ENCODE data around the gene BABAM2. TPM values are rescaled to one million over a fixed set of nuclear protein-coding genes. Genes with fewer than 3 reads are reported as not detected.

BABAM2 gene
- total RNA-seq, 1 donor from 2014 or later = 58.9 TPM

DNA sequence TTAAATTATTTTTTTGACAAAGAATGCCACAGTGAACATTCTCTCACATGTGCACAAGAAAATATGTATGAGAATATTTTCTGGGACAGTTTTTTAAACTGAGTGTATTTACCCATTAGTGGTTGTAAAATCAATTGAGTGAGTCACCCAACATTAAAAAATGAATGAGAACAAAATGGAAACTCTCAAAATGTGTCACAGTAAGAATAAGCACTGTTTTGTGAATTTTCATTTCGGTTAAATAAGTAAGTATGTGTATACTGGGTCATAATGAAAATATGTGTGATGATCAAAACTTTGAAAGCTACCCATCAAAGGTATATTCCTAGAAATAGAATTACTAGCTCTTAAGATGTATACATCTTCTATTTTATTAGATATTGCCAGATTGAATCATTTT is 11.6 kb downstream of the BABAM2 start:
- TF ChIP-seq, protein P1, sequence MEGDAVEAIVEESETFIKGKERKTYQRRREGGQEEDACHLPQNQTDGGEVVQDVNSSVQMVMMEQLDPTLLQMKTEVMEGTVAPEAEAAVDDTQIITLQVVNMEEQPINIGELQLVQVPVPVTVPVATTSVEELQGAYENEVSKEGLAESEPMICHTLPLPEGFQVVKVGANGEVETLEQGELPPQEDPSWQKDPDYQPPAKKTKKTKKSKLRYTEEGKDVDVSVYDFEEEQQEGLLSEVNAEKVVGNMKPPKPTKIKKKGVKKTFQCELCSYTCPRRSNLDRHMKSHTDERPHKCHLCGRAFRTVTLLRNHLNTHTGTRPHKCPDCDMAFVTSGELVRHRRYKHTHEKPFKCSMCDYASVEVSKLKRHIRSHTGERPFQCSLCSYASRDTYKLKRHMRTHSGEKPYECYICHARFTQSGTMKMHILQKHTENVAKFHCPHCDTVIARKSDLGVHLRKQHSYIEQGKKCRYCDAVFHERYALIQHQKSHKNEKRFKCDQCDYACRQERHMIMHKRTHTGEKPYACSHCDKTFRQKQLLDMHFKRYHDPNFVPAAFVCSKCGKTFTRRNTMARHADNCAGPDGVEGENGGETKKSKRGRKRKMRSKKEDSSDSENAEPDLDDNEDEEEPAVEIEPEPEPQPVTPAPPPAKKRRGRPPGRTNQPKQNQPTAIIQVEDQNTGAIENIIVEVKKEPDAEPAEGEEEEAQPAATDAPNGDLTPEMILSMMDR (IDR thresholded peaks at IDR 0.05; ENCODE audit: borderline replicate concordance) = no peak
- H3K36me3 ChIP-seq = peaks cover 16% of the 10 kb centered on the region
- peaks cover 14% of the 10 kb centered on the region for H3K4me1 ChIP-seq
- H3K9me3 ChIP-seq (replicated peaks) = no peaks in the 10 kb centered on the region
- H3K27ac ChIP-seq (replicated peaks) = no peak overlapping the region
- DNase-seq = no peak
- no peak overlapping the region for H3K4me3 ChIP-seq
- no peaks in the 10 kb centered on the region for H3K27me3 ChIP-seq (ENCODE audit: low read depth)
- intact Hi-C loops (cut with micrococcal nuclease) = no loop called here

DNA sequence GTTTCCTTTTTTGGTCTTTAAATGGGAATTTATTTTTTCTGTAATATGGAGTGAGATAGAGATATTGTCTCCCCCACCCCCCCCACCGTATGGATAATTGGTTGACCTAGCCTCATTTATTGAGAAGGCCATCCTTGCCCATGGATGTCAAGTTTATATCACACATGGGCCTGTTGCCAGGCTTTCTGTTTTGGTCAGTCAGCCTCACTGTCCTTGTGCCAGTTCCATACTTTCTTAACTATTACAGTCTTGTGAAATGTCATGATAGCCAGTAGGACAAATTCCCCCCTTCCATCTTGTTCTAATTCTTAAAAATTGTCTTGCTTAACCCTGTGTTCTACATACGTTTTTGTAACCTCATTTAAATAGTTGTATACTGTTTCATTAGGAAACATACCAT is 12.5 kb downstream of the BABAM2 start:
- Histone ChIP-seq H3K36me3 (peaks cover 10% of the 10 kb centered on the region), H3K27me3 (ENCODE audit: low read depth) (no peaks in the 10 kb centered on the region), H3K4me1 (peaks cover 23% of the 10 kb centered on the region), H3K4me3 (no peak overlapping the region), H3K27ac (replicated peaks) (no peak overlapping the region), H3K9me3 (replicated peaks) (no peaks in the 10 kb centered on the region)
- DNase-seq = no peak
- intact Hi-C loops (cut with micrococcal nuclease) = no loop called here
- TF ChIP-seq, protein P1 (IDR thresholded peaks at IDR 0.05; ENCODE audit: borderline replicate concordance) = no peak

DNA sequence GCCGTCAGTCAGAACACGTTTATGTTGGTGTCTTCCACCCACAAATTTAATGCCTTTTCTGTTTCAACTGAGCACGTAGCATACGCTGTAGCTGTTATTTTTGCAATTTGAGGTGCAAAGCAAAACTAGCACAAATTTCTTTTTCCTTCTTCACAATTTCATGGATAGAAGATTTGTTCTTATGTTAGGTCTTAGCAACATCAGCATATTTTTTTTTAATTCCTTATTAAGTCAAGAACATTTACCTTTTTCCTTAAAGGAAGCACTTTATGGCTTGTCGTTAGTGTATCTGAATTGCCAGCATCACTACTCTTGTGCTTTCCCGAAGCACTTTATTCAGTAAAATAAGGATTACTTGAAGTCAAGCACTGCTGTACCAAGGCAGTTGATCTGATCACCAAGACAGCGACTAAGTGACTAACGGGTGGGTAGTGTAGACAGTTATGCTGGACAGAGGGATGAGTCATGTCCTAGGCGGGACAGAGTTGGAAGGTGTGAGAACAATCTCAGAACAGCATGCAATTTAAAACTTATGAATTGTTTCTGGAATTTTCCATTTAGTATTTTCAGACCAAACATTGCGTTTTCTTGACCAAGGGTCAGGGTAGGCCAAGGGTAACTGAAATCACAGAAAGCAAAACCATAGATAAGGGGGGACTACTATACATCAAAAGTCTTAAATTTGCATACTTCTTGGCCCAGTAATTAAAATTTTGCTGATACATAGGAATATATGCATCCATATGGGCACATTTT is 13.3 kb downstream of the BABAM2 start:
- Histone ChIP-seq H3K27me3 (ENCODE audit: low read depth) (no peaks in the 10 kb centered on the region), H3K27ac (replicated peaks) (no peak overlapping the region), H3K36me3 (peaks cover 4% of the 10 kb centered on the region), H3K4me1 (peaks cover 25% of the 10 kb centered on the region), H3K9me3 (replicated peaks) (no peaks in the 10 kb centered on the region), H3K4me3 (no peak overlapping the region)
- TF ChIP-seq, protein P1 (IDR thresholded peaks at IDR 0.05; ENCODE audit: borderline replicate concordance) = no peak
- DNase-seq = no peak
- intact Hi-C loops (cut with micrococcal nuclease) = no loop called here

DNA sequence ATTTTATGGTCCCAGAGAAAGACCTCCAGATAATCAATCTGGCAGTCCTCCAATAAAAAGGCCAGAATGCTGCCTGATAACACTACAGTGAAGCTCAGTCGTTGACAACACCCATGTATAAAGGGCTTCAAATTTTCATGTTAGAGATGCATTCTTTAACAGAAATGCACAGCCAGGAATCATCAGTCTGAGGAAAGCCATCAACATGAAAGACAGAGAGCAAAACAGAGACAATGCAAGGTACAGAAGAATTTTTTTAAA is 13.8 kb downstream of the BABAM2 start:
- intact Hi-C loops (cut with micrococcal nuclease) = no loop called here
- no peak for DNase-seq
- peaks cover 25% of the 10 kb centered on the region for H3K4me1 ChIP-seq
- H3K27ac ChIP-seq (replicated peaks) = no peak overlapping the region
- no peaks in the 10 kb centered on the region for H3K36me3 ChIP-seq
- no peak overlapping the region for H3K4me3 ChIP-seq
- no peaks in the 10 kb centered on the region for H3K27me3 ChIP-seq (ENCODE audit: low read depth)
- TF ChIP-seq, protein P1 (IDR thresholded peaks at IDR 0.05; ENCODE audit: borderline replicate concordance) = no peak
- no peaks in the 10 kb centered on the region for H3K9me3 ChIP-seq (replicated peaks)

DNA sequence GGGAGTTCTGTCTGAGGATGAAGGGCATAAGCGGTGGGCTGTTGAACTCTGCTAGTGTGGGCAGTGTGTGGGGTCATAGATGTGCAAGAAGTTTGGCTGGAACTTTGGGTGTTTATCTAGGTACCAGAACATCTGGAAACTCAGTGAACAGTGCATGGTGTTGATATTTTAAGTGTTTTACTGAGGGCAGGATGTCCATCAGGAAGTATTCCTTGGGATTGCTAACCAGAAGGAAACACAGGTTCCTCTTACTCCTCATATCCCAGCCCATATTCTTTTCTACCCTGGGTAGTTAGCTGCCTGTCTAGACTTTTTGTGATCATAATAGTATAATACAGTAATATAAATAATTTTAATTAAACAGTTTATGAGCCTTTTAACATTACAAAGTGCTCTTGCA is 15.5 kb downstream of the BABAM2 start:
- peak overlapping the region; percentile 12 for H3K27ac ChIP-seq (replicated peaks)
- no peak for DNase-seq
- TF ChIP-seq, protein P1 (IDR thresholded peaks at IDR 0.05; ENCODE audit: borderline replicate concordance) = no peak

More for the DNA sequence above, 15.5 kb downstream of the BABAM2 start:
- Histone ChIP-seq H3K36me3 (no peaks in the 10 kb centered on the region), H3K27me3 (ENCODE audit: low read depth) (no peaks in the 10 kb centered on the region), H3K4me3 (no peak overlapping the region), H3K4me1 (peaks cover 31% of the 10 kb centered on the region), H3K9me3 (replicated peaks) (no peaks in the 10 kb centered on the region)
- intact Hi-C loops (cut with micrococcal nuclease) = no loop called here

All from left ventricle myocardium inferior (tissue), 1 donor.